ENCODE results near the gene PCSK4. TPM values are rescaled to one million over a fixed set of nuclear protein-coding genes. Genes with fewer than 3 reads are reported as not detected.

PCSK4 gene
- total RNA-seq, 1 experiment from 2014 or later, result 9.1 TPM

DNA sequence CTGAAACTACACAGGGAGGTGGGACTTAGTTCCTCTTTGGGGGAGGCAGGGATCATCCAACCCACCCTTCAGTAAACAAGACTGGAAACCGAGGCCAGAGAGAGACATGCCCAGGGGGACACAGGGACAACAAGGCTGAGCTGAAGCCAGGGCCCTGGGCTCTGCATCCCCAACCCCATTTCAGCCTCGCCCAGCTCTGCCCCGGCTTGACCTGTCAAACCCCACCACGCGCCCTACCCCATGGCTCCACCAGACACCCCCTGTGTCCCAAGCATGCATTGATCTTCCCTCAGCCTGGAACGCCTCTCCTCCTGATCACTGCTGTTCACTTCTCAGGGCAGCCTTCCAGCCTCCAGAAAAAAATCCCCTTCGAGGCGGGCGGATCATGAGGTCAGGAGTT is 42.2 kb downstream of the PCSK4 start:
- TF ChIP-seq, protein P1, sequence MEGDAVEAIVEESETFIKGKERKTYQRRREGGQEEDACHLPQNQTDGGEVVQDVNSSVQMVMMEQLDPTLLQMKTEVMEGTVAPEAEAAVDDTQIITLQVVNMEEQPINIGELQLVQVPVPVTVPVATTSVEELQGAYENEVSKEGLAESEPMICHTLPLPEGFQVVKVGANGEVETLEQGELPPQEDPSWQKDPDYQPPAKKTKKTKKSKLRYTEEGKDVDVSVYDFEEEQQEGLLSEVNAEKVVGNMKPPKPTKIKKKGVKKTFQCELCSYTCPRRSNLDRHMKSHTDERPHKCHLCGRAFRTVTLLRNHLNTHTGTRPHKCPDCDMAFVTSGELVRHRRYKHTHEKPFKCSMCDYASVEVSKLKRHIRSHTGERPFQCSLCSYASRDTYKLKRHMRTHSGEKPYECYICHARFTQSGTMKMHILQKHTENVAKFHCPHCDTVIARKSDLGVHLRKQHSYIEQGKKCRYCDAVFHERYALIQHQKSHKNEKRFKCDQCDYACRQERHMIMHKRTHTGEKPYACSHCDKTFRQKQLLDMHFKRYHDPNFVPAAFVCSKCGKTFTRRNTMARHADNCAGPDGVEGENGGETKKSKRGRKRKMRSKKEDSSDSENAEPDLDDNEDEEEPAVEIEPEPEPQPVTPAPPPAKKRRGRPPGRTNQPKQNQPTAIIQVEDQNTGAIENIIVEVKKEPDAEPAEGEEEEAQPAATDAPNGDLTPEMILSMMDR (conservative IDR thresholded peaks at IDR 0.05), result no peak
- WGBS (ENCODE audit: extremely low coverage, insufficient read length, low lambda C conversion rate), result no CpG with 5 or more reads among the region's 9 CpGs
- H3K56ac ChIP-seq (ENCODE audit: insufficient read length, low read depth, low read length), result no peak overlapping the region

More for the DNA sequence above, 42.2 kb downstream of the PCSK4 start:
- Histone ChIP-seq H3K4me1 (ENCODE audit: insufficient read depth, low read length) (no peaks in the 10 kb centered on the region; the same call in 1 of the 2 replicates), H2BK15ac (ENCODE audit: low read depth, low read length) (no peak overlapping the region), H2BK5ac (ENCODE audit: insufficient read length, low read length) (no peak overlapping the region), H3K18ac (ENCODE audit: insufficient read length, low read depth, low read length) (no peak overlapping the region), H3K23me2 (ENCODE audit: insufficient read length, low read depth, low read length, poor library complexity, severe bottlenecking) (peaks cover 10% of the 10 kb centered on the region), H2BK20ac (ENCODE audit: low read depth, low read length, poor library complexity, severe bottlenecking) (no peak overlapping the region), H4K5ac (ENCODE audit: insufficient read length, low read depth, low read length) (no peak overlapping the region), H3K14ac (ENCODE audit: insufficient read depth, low read length) (no peak overlapping the region), H3K27ac (ENCODE audit: insufficient read length, low read depth, low read length) (no peak overlapping the region), H3K79me2 (ENCODE audit: insufficient read depth, low read length) (no peaks in the 10 kb centered on the region), H3K4ac (ENCODE audit: low read depth, low read length) (no peak overlapping the region), H2BK120ac (ENCODE audit: low read depth, low read length, poor library complexity, severe bottlenecking) (no peak overlapping the region), H2AFZ (ENCODE audit: low read length) (no peak overlapping the region), H3K9me3 (ENCODE audit: control insufficient read depth, low read depth, low read length) (no peaks in the 10 kb centered on the region), H4K20me1 (ENCODE audit: control insufficient read depth, insufficient read depth, insufficient read length) (no peaks in the 10 kb centered on the region), H2BK12ac (ENCODE audit: insufficient read length, low read depth, low read length) (no peak overlapping the region), H3K23ac (ENCODE audit: insufficient read length, low read depth, low read length) (no peak overlapping the region), H3K27me3 (ENCODE audit: insufficient read depth, low read length) (peaks cover 24% of the 10 kb centered on the region; the same call in 1 of the 2 replicates), H2AK5ac (ENCODE audit: insufficient read length, low read length) (no peak overlapping the region), H3K79me1 (ENCODE audit: insufficient read depth, low read depth, low read length, poor library complexity, severe bottlenecking) (no peaks in the 10 kb centered on the region), H3K9ac (ENCODE audit: extremely low read depth, insufficient read length, low read length) (no peak overlapping the region), H3K4me2 (ENCODE audit: insufficient read depth, insufficient read length, low read length) (no peak overlapping the region), H4K8ac (replicated peaks; ENCODE audit: insufficient read length, low read depth, low read length) (no peak overlapping the region), H4K91ac (ENCODE audit: insufficient read length, low read depth, low read length) (no peak overlapping the region), H3T11ph (ENCODE audit: low read length) (no peak overlapping the region)
- Mint-ChIP-seq H3K27ac (no peak overlapping the region), H3K4me1 (peaks cover 10 to 41% of the 10 kb centered on the region in 2 experiments), H3K4me3 (peak overlapping the region in 1 of 2 experiments; percentile 50; a peak in 2 of 5 replicates), H3K27me3 (ENCODE audit: low read depth) (peaks cover 78% of the 10 kb centered on the region), H3K36me3 (ENCODE audit: insufficient read depth in 1 of 3, low read depth in 3 of 3) (peaks cover 0 to 3% (median 0%) of the 10 kb centered on the region in 3 experiments; a peak in 2 of 7 replicates), H3K9me3 (no peaks in the 10 kb centered on the region; a peak in 1 of 5 replicates)
- no peak for DNase-seq
